Hepatocyte (in vitro differentiated cells): ENCODE measurements around the gene AFF2. TPM values are rescaled to one million over a fixed set of nuclear protein-coding genes. Genes with fewer than 3 reads are reported as not detected.

ENCODE experiments used
- DNase-seq: peaks from one replicate; pipeline ENCODE4 v3.0.0-alpha.2; 2016; ENCODE audit warnings: low spot score
- H2AFZ ChIP-seq: fragments of 200-600 bp; sonication (generic); 2 replicates; pipeline ENCODE4 v1.6.0; 2016; ENCODE audit warnings: antibody characterized with exemption, mild to moderate bottlenecking
- H3K27ac ChIP-seq: fragments of 200-600 bp; sonication (generic); 2 replicates; pipeline ENCODE4 v1.5.1; 2016; ENCODE audit warnings: mild to moderate bottlenecking
- H3K27me3 ChIP-seq: fragments of 200-600 bp; sonication (generic); 2 replicates; pipeline ENCODE4 v1.6.1; 2016
- H3K36me3 ChIP-seq: fragments of 200-600 bp; sonication (generic); replicated peaks from 2 replicates; pipeline ENCODE4 v1.5.1; 2016; ENCODE audit warnings: low read depth; ENCODE audit not compliant: insufficient read depth
- H3K4me1 ChIP-seq: fragments of 200-600 bp; sonication (generic); 2 replicates; pipeline ENCODE4 v1.5.1; 2016; ENCODE audit warnings: mild to moderate bottlenecking, moderate library complexity; ENCODE audit not compliant: insufficient read depth
- H3K4me2 ChIP-seq: fragments of 200-600 bp; sonication (generic); 2 replicates; pipeline ENCODE4 v1.6.0; 2016
- H3K4me3 ChIP-seq: fragments of 200-600 bp; sonication (generic); 2 replicates; pipeline ENCODE4 v1.5.1; 2016; ENCODE audit warnings: mild to moderate bottlenecking
- H3K79me2 ChIP-seq: fragments of 200-600 bp; sonication (generic); 2 replicates; pipeline ENCODE4 v1.6.0; 2017; ENCODE audit warnings: mild to moderate bottlenecking
- H3K9me2 ChIP-seq: fragments of 200-600 bp; sonication (generic); replicated peaks from 2 replicates; pipeline ENCODE4 v1.6.0; 2017; ENCODE audit warnings: mild to moderate bottlenecking; ENCODE audit not compliant: insufficient read depth
- H3K9me3 ChIP-seq: fragments of 200-600 bp; sonication (generic); 2 replicates; pipeline ENCODE4 v1.5.1; 2016; ENCODE audit warnings: low read depth, mild to moderate bottlenecking
- H4K20me1 ChIP-seq: fragments of 200-600 bp; sonication (generic); 2 replicates; pipeline ENCODE4 v1.6.0; 2016; ENCODE audit warnings: mild to moderate bottlenecking; ENCODE audit not compliant: insufficient read depth, poor library complexity, severe bottlenecking
- CTCF ChIP-seq: fragments of 200-600 bp; sonication (generic); IDR thresholded peaks from 2 replicates; pipeline ENCODE4 v1.5.1; 2016; ENCODE audit warnings: antibody characterized with exemption, mild to moderate bottlenecking; ENCODE audit not compliant: poor library complexity
- EZH2 ChIP-seq: fragments of 200-600 bp; sonication (generic); IDR thresholded peaks from 2 replicates; pipeline ENCODE4 v1.6.1; 2016; ENCODE audit warnings: antibody characterized with exemption, mild to moderate bottlenecking, borderline replicate concordance
- EZH2phosphoT487 ChIP-seq: fragments of 200-600 bp; sonication (generic); IDR thresholded peaks from one replicate; pipeline ENCODE4 v1.6.1; 2018; ENCODE audit warnings: antibody characterized with exemption, mild to moderate bottlenecking, low read depth, moderate library complexity; ENCODE audit not compliant: unreplicated experiment, severe bottlenecking
- WGBS: methylation state at CpG from one replicate; pipeline ENCODE4 v1.1.6; 2016; ENCODE audit warnings: low lambda C conversion rate; ENCODE audit errors: missing lambda C conversion rate; 5-methylcytosine and 5-hydroxymethylcytosine counted together
- polyA plus RNA-seq: library from polyadenylated mRNA; unstranded; fragments of >200 nt; fragmentation: Nextera tagmentation; extraction: Ambion mirVana; gene quantifications from 2 replicates; pipeline ENCODE4 v1.2.1, GENCODE V29; 2016
- total RNA-seq: library from RNA; depleted of rRNA; stranded (reverse); fragments of >200 nt; gene quantifications from 2 replicates; pipeline ENCODE4 v1.2.3, GENCODE V29; 2014

Gene AFF2
- total and polyA plus RNA-seq, 2 experiments from 2014 or later = 2.1 to 6.5 TPM

DNA sequence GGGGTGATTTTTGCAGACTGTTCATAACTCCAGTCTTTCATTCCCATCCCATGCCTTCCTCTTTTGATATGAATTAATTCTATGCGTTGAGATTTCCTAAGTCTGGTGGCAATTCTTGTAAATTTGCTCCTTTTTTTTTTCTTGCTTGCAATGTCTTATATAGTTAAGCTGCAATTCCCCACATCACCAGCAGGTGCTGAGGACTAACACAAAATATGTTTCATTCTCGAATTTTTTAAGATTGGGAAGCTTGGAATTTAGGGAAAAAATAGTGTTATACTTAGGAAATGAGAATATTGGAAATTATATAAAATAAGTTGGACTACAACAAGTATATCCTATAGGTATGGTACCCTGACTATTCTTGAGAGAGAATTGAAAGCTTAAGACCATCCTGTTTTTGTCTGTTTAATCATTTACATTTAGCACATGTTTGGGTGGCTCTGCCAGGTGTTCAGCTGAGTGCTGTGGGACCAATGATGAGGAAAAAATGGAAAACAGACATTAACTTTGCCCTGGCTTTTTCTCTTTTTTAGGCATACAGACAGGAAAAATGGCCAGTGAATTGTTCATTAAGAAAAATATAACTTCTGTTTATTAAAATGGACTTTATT, 30.2 kb downstream of the AFF2 start:
- TF ChIP-seq EZH2 (no peak), CTCF (peak; percentile 36), EZH2phosphoT487 (no peak)

DNA sequence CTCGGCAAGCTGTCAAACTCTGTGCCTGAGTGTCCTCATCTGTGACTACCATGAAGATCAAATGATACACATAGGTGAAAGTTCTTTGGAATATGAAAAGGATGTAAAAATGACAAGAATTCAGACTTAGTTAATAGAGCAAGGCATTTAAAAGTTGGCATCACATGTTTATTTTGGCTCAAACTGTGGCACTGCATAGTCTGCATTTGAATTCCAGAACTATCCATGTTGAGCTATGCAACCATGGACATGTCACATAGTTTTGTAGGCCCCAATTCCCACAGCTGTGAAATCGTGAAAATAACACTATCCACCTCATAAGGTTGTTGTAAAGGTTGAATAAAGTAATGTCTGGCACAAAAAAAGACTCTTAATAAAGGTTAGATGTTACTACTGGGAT, 33.9 kb downstream of the AFF2 start:
- Histone ChIP-seq H2AFZ (no peak overlapping the region), H3K4me3 (no peak overlapping the region), H4K20me1 (no peaks in the 10 kb centered on the region), H3K4me1 (no peaks in the 10 kb centered on the region), H3K4me2 (no peak overlapping the region), H3K36me3 (no peaks in the 10 kb centered on the region), H3K9me2 (no peaks in the 10 kb centered on the region), H3K27me3 (no peaks in the 10 kb centered on the region), H3K79me2 (no peaks in the 10 kb centered on the region), H3K27ac (no peak overlapping the region), H3K9me3 (no peaks in the 10 kb centered on the region)
- DNase-seq = no peak
- WGBS = 78% methylated on average over 2 of the region's 2 CpGs
- TF ChIP-seq EZH2phosphoT487 (no peak), CTCF (no peak), EZH2 (no peak)

More for the DNA sequence above, 30.2 kb downstream of the AFF2 start:
- 12% methylated on average over 2 of the region's 2 CpGs for WGBS
- Histone ChIP-seq H2AFZ (no peak overlapping the region), H3K9me2 (no peaks in the 10 kb centered on the region), H3K4me2 (no peak overlapping the region), H4K20me1 (no peaks in the 10 kb centered on the region), H3K4me1 (no peaks in the 10 kb centered on the region), H3K9me3 (no peaks in the 10 kb centered on the region), H3K4me3 (no peak overlapping the region), H3K79me2 (no peaks in the 10 kb centered on the region), H3K27ac (no peak overlapping the region), H3K36me3 (no peaks in the 10 kb centered on the region), H3K27me3 (no peaks in the 10 kb centered on the region)
- DNase-seq = peak; percentile 29

DNA sequence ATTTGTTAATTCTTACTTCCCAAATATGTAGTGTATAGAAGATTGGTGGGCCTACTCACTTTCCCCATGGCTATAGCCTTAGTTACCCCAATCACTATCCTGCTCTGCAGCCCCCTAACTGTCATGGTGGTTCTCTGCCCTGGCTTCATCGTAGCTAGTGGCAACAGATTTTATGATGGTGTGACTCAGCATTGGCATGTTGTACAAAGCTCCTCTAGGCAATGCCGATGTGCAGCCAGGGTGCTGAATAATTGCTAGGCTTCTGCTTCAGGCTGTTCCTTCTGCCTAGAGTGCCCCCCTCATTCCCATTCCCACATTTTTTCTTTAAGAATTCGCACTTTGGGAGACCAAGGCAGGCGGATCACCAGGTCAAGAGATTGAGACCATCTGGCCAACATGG, 35.2 kb downstream of the AFF2 start:
- WGBS = 66% methylated on average over 4 of the region's 4 CpGs
- no peak overlapping the region for H3K4me2 ChIP-seq
- H3K79me2 ChIP-seq = no peaks in the 10 kb centered on the region
- H2AFZ ChIP-seq = no peak overlapping the region
- no peak overlapping the region for H3K27ac ChIP-seq
- no peaks in the 10 kb centered on the region for H3K4me1 ChIP-seq
- no peaks in the 10 kb centered on the region for H3K36me3 ChIP-seq
- no peaks in the 10 kb centered on the region for H3K9me3 ChIP-seq
- H3K4me3 ChIP-seq = no peak overlapping the region
- no peak for TF ChIP-seq CTCF
- no peak for TF ChIP-seq EZH2
- no peak for TF ChIP-seq EZH2phosphoT487
- H3K9me2 ChIP-seq = no peaks in the 10 kb centered on the region
- DNase-seq = no peak
- no peaks in the 10 kb centered on the region for H3K27me3 ChIP-seq
- no peaks in the 10 kb centered on the region for H4K20me1 ChIP-seq

GRCh38 chrX:148536961-148537360, 36.5 kb downstream of the AFF2 start:
- TF ChIP-seq CTCF (no peak), EZH2phosphoT487 (no peak), EZH2 (no peak)
- no peak for DNase-seq
- Histone ChIP-seq H3K36me3 (no peaks in the 10 kb centered on the region), H3K4me2 (no peak overlapping the region), H3K4me3 (no peak overlapping the region), H3K27ac (no peak overlapping the region), H3K79me2 (no peaks in the 10 kb centered on the region), H3K27me3 (no peaks in the 10 kb centered on the region), H4K20me1 (no peaks in the 10 kb centered on the region), H3K9me3 (no peaks in the 10 kb centered on the region), H3K4me1 (no peaks in the 10 kb centered on the region), H3K9me2 (no peaks in the 10 kb centered on the region), H2AFZ (no peak overlapping the region)
- WGBS = 76% methylated on average over 1 of the region's 1 CpG
